Panc1 (cell line): ENCODE results near the gene CCM2L.

Experiments
- POLR2AphosphoS5 ChIP-seq: IDR thresholded peaks from 2 replicates; pipeline ENCODE4 v1.6.1; 2012; ENCODE audit warnings: mild to moderate bottlenecking, low read depth, low read length, moderate library complexity
- SIN3A ChIP-seq: IDR thresholded peaks from 2 replicates; pipeline ENCODE4 v1.6.1; 2012; ENCODE audit warnings: low read depth, mild to moderate bottlenecking, low read length, moderate library complexity, borderline replicate concordance; ENCODE audit not compliant: insufficient read depth
- TF ChIP-seq, protein P1 (sequence below): fragments of 450-650 bp; IDR thresholded peaks from 2 replicates; pipeline ENCODE4 v1.5.1; 2017; ENCODE audit warnings: mild to moderate bottlenecking

DNA sequence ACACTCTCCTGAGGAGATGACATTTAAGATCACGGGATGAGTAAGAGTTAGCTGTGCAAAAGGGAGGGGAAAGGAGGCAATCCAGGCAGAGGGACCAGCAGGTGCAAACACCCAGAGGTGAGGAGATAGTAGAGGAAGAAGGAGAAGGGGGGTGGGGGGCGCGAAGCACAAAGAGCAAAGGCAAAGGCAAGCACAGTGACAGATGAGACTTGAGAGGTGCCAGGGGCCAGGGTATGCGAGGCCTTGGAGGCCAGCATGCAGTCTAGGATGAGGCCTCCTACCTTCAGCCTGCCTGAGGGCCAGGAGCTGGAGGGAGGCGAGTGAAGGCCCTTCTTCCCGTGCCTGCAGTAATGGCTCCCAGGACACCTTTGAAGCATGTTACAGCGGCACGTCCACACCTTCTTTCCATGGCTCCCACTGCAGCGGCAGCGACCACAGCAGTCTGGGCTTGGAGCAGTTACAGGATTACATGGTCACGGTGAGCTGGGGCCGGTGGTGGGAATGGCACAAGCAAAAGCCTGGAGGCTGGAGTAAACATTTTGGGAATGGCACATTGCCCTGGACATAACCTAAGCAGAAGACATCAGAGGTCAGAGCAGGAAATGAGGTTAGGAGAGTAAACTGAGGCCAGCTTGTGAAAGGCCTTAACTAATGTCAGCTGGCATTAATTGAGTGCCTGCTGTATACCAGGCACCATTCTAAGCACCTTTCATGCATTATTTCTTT, 18.6 kb downstream of the CCM2L start:
- TF ChIP-seq, protein P1, sequence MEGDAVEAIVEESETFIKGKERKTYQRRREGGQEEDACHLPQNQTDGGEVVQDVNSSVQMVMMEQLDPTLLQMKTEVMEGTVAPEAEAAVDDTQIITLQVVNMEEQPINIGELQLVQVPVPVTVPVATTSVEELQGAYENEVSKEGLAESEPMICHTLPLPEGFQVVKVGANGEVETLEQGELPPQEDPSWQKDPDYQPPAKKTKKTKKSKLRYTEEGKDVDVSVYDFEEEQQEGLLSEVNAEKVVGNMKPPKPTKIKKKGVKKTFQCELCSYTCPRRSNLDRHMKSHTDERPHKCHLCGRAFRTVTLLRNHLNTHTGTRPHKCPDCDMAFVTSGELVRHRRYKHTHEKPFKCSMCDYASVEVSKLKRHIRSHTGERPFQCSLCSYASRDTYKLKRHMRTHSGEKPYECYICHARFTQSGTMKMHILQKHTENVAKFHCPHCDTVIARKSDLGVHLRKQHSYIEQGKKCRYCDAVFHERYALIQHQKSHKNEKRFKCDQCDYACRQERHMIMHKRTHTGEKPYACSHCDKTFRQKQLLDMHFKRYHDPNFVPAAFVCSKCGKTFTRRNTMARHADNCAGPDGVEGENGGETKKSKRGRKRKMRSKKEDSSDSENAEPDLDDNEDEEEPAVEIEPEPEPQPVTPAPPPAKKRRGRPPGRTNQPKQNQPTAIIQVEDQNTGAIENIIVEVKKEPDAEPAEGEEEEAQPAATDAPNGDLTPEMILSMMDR = no peak
- TF ChIP-seq POLR2AphosphoS5 (no peak), SIN3A (no peak)
